H9 (cell line): Measurements from ENCODE around the gene DGKH. TPM values are rescaled to one million over a fixed set of nuclear protein-coding genes. Genes with fewer than 3 reads are reported as not detected.

Source experiments
- DNase-seq: peaks from one replicate; pipeline ENCODE4 v3.0.0-alpha.2; 2017
- H2AFZ ChIP-seq: one replicate; pipeline ENCODE4 v1.6.1; 2013; ENCODE audit warnings: mild to moderate bottlenecking, low read length, control low read depth, moderate library complexity
- H2AK5ac ChIP-seq: 2 replicates; pipeline ENCODE4 v1.6.1; 2013; ENCODE audit warnings: low read length, control low read depth, mixed read lengths; ENCODE audit not compliant: insufficient read length
- H2BK120ac ChIP-seq: one replicate; pipeline ENCODE4 v1.6.1; 2013; ENCODE audit warnings: low read depth, mild to moderate bottlenecking, low read length, control low read depth, inconsistent platforms; ENCODE audit not compliant: poor library complexity, severe bottlenecking
- H2BK12ac ChIP-seq: 2 replicates; pipeline ENCODE4 v1.6.1; 2013; ENCODE audit warnings: low read length, control low read depth, mixed read lengths, low read depth; ENCODE audit not compliant: insufficient read length
- H2BK15ac ChIP-seq: 2 replicates; pipeline ENCODE4 v1.6.1; 2013; ENCODE audit warnings: low read depth, low read length, control low read depth
- H2BK20ac ChIP-seq: one replicate; pipeline ENCODE4 v1.6.1; 2013; ENCODE audit warnings: low read depth, mild to moderate bottlenecking, low read length, control low read depth, inconsistent platforms; ENCODE audit not compliant: poor library complexity, severe bottlenecking
- H2BK5ac ChIP-seq: 2 replicates; pipeline ENCODE4 v1.6.1; 2013; ENCODE audit warnings: low read length, control low read depth, mixed read lengths; ENCODE audit not compliant: insufficient read length
- H3K14ac ChIP-seq: 2 replicates; pipeline ENCODE4 v1.6.1; 2013; ENCODE audit warnings: low read length, control low read depth; ENCODE audit not compliant: insufficient read depth
- H3K18ac ChIP-seq: 2 replicates; pipeline ENCODE4 v1.6.1; 2013; ENCODE audit warnings: low read depth, mild to moderate bottlenecking, mixed read lengths, low read length, control low read depth; ENCODE audit not compliant: insufficient read length
- H3K23ac ChIP-seq: 2 replicates; pipeline ENCODE4 v1.6.1; 2013; ENCODE audit warnings: low read length, control low read depth, mixed read lengths, low read depth; ENCODE audit not compliant: insufficient read length
- H3K23me2 ChIP-seq: 2 replicates; pipeline ENCODE4 v1.6.1; 2013; ENCODE audit warnings: low read depth, mild to moderate bottlenecking, mixed read lengths, low read length, control low read depth; ENCODE audit not compliant: insufficient read length, poor library complexity, severe bottlenecking
- H3K27ac ChIP-seq: 2 replicates; pipeline ENCODE4 v1.5.1; 2013; ENCODE audit warnings: low read length, control low read depth, mixed read lengths, low read depth; ENCODE audit not compliant: insufficient read length
- H3K27me3 ChIP-seq: 2 replicates; pipeline ENCODE4 v1.6.1; 2013; ENCODE audit warnings: low read length, control low read depth, inconsistent platforms; ENCODE audit not compliant: insufficient read depth
- H3K4ac ChIP-seq: 2 replicates; pipeline ENCODE4 v1.6.1; 2013; ENCODE audit warnings: low read depth, mild to moderate bottlenecking, control low read depth, inconsistent platforms, low read length, moderate library complexity
- H3K4me1 ChIP-seq: 2 replicates; pipeline ENCODE4 v1.6.1; 2013; ENCODE audit warnings: low read length, control low read depth, inconsistent platforms; ENCODE audit not compliant: insufficient read depth
- H3K4me2 ChIP-seq: 2 replicates; pipeline ENCODE4 v1.6.1; 2013; ENCODE audit warnings: low read length, control low read depth, mixed read lengths; ENCODE audit not compliant: insufficient read length, insufficient read depth
- H3K56ac ChIP-seq: 2 replicates; pipeline ENCODE4 v1.6.1; 2013; ENCODE audit warnings: low read depth, mild to moderate bottlenecking, mixed read lengths, low read length, control low read depth; ENCODE audit not compliant: insufficient read length
- H3K79me1 ChIP-seq: 2 replicates; pipeline ENCODE4 v1.6.1; 2013; ENCODE audit warnings: low read depth, mild to moderate bottlenecking, moderate library complexity, low read length, control low read depth, inconsistent platforms; ENCODE audit not compliant: insufficient read depth, poor library complexity, severe bottlenecking
- H3K79me2 ChIP-seq: 2 replicates; pipeline ENCODE4 v1.6.1; 2013; ENCODE audit warnings: low read length, control low read depth, inconsistent platforms; ENCODE audit not compliant: insufficient read depth
- H3K9ac ChIP-seq: 2 replicates; pipeline ENCODE4 v1.6.1; 2013; ENCODE audit warnings: low read length, control low read depth, mixed read lengths; ENCODE audit not compliant: insufficient read length; ENCODE audit errors: extremely low read depth
- H3K9me3 ChIP-seq: one replicate; pipeline ENCODE4 v1.6.1; 2013; ENCODE audit warnings: low read depth, low read length, inconsistent platforms; ENCODE audit not compliant: control insufficient read depth
- H3T11ph ChIP-seq: one replicate; pipeline ENCODE4 v1.6.1; 2013; ENCODE audit warnings: mild to moderate bottlenecking, low read length, control low read depth, inconsistent platforms
- H4K20me1 ChIP-seq: one replicate; pipeline ENCODE4 v1.6.1; 2013; ENCODE audit not compliant: control insufficient read depth, insufficient read length, insufficient read depth
- H4K5ac ChIP-seq: 2 replicates; pipeline ENCODE4 v1.6.1; 2013; ENCODE audit warnings: low read depth, mild to moderate bottlenecking, mixed read lengths, low read length, control low read depth; ENCODE audit not compliant: insufficient read length
- H4K8ac ChIP-seq: replicated peaks from 2 replicates; pipeline ENCODE4 v1.6.1; 2013; ENCODE audit warnings: low read length, control low read depth, mixed read lengths, low read depth; ENCODE audit not compliant: insufficient read length
- H4K91ac ChIP-seq: 2 replicates; pipeline ENCODE4 v1.6.1; 2013; ENCODE audit warnings: low read depth, mild to moderate bottlenecking, moderate library complexity, mixed read lengths, low read length, control low read depth; ENCODE audit not compliant: insufficient read length
- H3K27ac Mint-ChIP-seq, 3 experiments: 2 replicates in 2 of 3; 3 replicates in 1 of 3; pipeline ENCODE4 v1.8.0; 2020 to 2021; ENCODE audit warnings: mixed read lengths in 3 of 3, mild to moderate bottlenecking in 1 of 3, moderate library complexity in 1 of 3
- H3K27me3 Mint-ChIP-seq: 2 replicates; pipeline ENCODE4 v1.8.0; 2021; ENCODE audit warnings: low read depth, mild to moderate bottlenecking, moderate library complexity, mixed read lengths
- H3K36me3 Mint-ChIP-seq, 3 experiments: 2 replicates in 2 of 3; 3 replicates in 1 of 3; pipeline ENCODE4 v1.8.0; 2020 to 2021; ENCODE audit warnings: low read depth in 3 of 3, mixed read lengths in 3 of 3; ENCODE audit not compliant: insufficient read depth in 1 of 3
- H3K4me1 Mint-ChIP-seq, 2 experiments: 2 replicates each; pipeline ENCODE4 v1.8.0; 2020; ENCODE audit warnings: mixed read lengths in 2 of 2
- H3K4me3 Mint-ChIP-seq, 2 experiments: 2 replicates in 1 of 2; 3 replicates in 1 of 2; pipeline ENCODE4 v1.8.0; 2020 to 2021; ENCODE audit warnings: mild to moderate bottlenecking in 2 of 2, mixed read lengths in 2 of 2, moderate library complexity in 1 of 2
- H3K9me3 Mint-ChIP-seq, 2 experiments: 2 replicates in 1 of 2; 3 replicates in 1 of 2; pipeline ENCODE4 v1.8.0; 2020; ENCODE audit warnings: mild to moderate bottlenecking in 2 of 2, mixed read lengths in 2 of 2, moderate library complexity in 1 of 2
- CTCF ChIP-seq: fragments of 200-600 bp; sonication (generic); conservative IDR thresholded peaks from 3 replicates; pipeline ENCODE4 v1.8.0; 2021; ENCODE audit warnings: antibody characterized with exemption, mild to moderate bottlenecking
- WGBS: extraction: QIAGEN DNeasy Blood & Tissue Kit; methylation state at CpG from one replicate; pipeline ENCODE4 v1.1.7; 2013; ENCODE audit warnings: missing lambda C conversion rate, low lambda C conversion rate, mixed read lengths; ENCODE audit not compliant: insufficient read length; ENCODE audit errors: extremely low coverage; 5-methylcytosine and 5-hydroxymethylcytosine counted together
- total RNA-seq: library from RNA; stranded (reverse); gene quantifications from 2 replicates; pipeline ENCODE4 v1.2.1, GENCODE V29; 2021

Gene DGKH
- total RNA-seq, 1 experiment from 2014 or later, result 8.6 TPM

GRCh38 chr13:42151781-42152180 lies 103.3 kb downstream of the DGKH start:
- Histone ChIP-seq H4K8ac (no peak overlapping the region), H4K5ac (no peak overlapping the region), H2BK120ac (no peak overlapping the region), H3K79me2 (no peaks in the 10 kb centered on the region), H3K23ac (no peak overlapping the region), H4K20me1 (no peaks in the 10 kb centered on the region), H3K27ac (no peak overlapping the region), H3K23me2 (no peaks in the 10 kb centered on the region), H2BK20ac (no peak overlapping the region), H3T11ph (no peak overlapping the region), H3K4ac (no peak overlapping the region), H2AFZ (no peak overlapping the region), H3K9me3 (no peaks in the 10 kb centered on the region), H2BK5ac (no peak overlapping the region), H3K14ac (no peak overlapping the region), H2BK12ac (no peak overlapping the region), H3K56ac (no peak overlapping the region), H3K4me1 (no peaks in the 10 kb centered on the region), H3K18ac (no peak overlapping the region), H2AK5ac (no peak overlapping the region), H3K79me1 (no peaks in the 10 kb centered on the region), H4K91ac (no peak overlapping the region), H3K27me3 (no peaks in the 10 kb centered on the region), H3K9ac (no peak overlapping the region), H2BK15ac (no peak overlapping the region), H3K4me2 (no peak overlapping the region)
- no peak overlapping the region for H3K27ac Mint-ChIP-seq
- no peak for DNase-seq
- peaks cover 4 to 9% (median 8%) of the 10 kb centered on the region in 3 experiments; a peak in 2 of 7 replicates for H3K36me3 Mint-ChIP-seq
- WGBS, result no CpG with 5 or more reads among the region's 1 CpG
- no peak overlapping the region for H3K4me3 Mint-ChIP-seq
- H3K4me1 Mint-ChIP-seq, result peaks cover 5 to 8% of the 10 kb centered on the region in 2 experiments; a peak in 2 of 4 replicates
- no peaks in the 10 kb centered on the region for H3K27me3 Mint-ChIP-seq
- H3K9me3 Mint-ChIP-seq, result no peaks in the 10 kb centered on the region
- no peak for TF ChIP-seq CTCF
